IMR-90 (cell line): ENCODE results near the gene UBQLN1. TPM values are rescaled to one million over a fixed set of nuclear protein-coding genes. Genes with fewer than 3 reads are reported as not detected.

Experiments
- ATAC-seq: fragments of 200-7000 bp; cut with Tn5 transposase; 2 replicates; pipeline ENCODE4 v1.9.1; 2020; ENCODE audit warnings: low read depth, mild to moderate bottlenecking, moderate library complexity
- BruUV-seq: library from RNA; stranded (reverse); fragments of 400-500 nt; replicated peaks from 2 replicates; lab custom pipeline; 2021; lab: Mats Ljungman, UMichigan
- CTCF ChIA-PET: fragments of 300-600 bp; formaldehyde crosslinking; extraction: SDS; loops from one replicate; lab custom pipeline; 2021; ENCODE audit warnings: antibody characterized with exemption; lab: Yijun Ruan, JAX
- POLR2A ChIA-PET: fragments of 300-600 bp; sonication (Branson Sonifier 250); formaldehyde crosslinking; loops from one replicate; lab custom pipeline; 2022; ENCODE audit warnings: antibody characterized with exemption; ENCODE audit not compliant: unreplicated experiment; lab: Charles Lee
- DNase-seq: peaks from one replicate; pipeline ENCODE4 v3.0.0; 2013
- H2AFZ ChIP-seq: replicated peaks from 2 replicates; pipeline ENCODE3; 2013; ENCODE audit warnings: low read length, mild to moderate bottlenecking; ENCODE audit not compliant: poor library complexity
- H2AK5ac ChIP-seq: 2 replicates; pipeline ENCODE4 v1.6.1; 2013; ENCODE audit warnings: low read depth, low read length, inconsistent platforms
- H2AK9ac ChIP-seq: replicated peaks from 2 replicates; pipeline ENCODE3; 2013; ENCODE audit warnings: mild to moderate bottlenecking, low read depth, low read length, moderate library complexity; ENCODE audit not compliant: poor library complexity
- H2BK120ac ChIP-seq: 2 replicates; pipeline ENCODE4 v1.6.1; 2013; ENCODE audit warnings: low read depth, low read length, inconsistent platforms
- H2BK15ac ChIP-seq: 3 replicates; pipeline ENCODE4 v1.6.1; 2013; ENCODE audit warnings: low read depth, low read length, inconsistent platforms
- H2BK20ac ChIP-seq: 2 replicates; pipeline ENCODE4 v1.6.1; 2013; ENCODE audit warnings: low read depth, mild to moderate bottlenecking, inconsistent platforms, low read length, moderate library complexity
- H2BK5ac ChIP-seq: 2 replicates; pipeline ENCODE4 v1.6.1; 2013; ENCODE audit warnings: mild to moderate bottlenecking, low read depth, low read length, inconsistent platforms; ENCODE audit not compliant: poor library complexity, severe bottlenecking
- H3K14ac ChIP-seq: replicated peaks from 2 replicates; pipeline ENCODE4 v1.6.1; 2013; ENCODE audit warnings: low read depth, low read length, inconsistent platforms
- H3K18ac ChIP-seq: 2 replicates; pipeline ENCODE4 v1.6.1; 2013; ENCODE audit warnings: low read depth, low read length, control low read depth
- H3K23ac ChIP-seq: 2 replicates; pipeline ENCODE4 v1.6.1; 2013; ENCODE audit warnings: low read depth, low read length, inconsistent platforms
- H3K27ac ChIP-seq: 2 replicates; pipeline ENCODE4 v1.5.1; 2013; ENCODE audit warnings: mild to moderate bottlenecking, control low read depth, low read length; ENCODE audit not compliant: insufficient read depth
- H3K27me3 ChIP-seq: 2 replicates; pipeline ENCODE4 v1.6.1; 2013; ENCODE audit warnings: low read length; ENCODE audit not compliant: control insufficient read depth, insufficient read depth
- H3K36me3 ChIP-seq: 2 replicates; pipeline ENCODE4 v1.6.1; 2013; ENCODE audit warnings: low read length, mixed read lengths; ENCODE audit not compliant: control insufficient read depth, insufficient read depth
- H3K4ac ChIP-seq: 2 replicates; pipeline ENCODE4 v1.6.1; 2013; ENCODE audit warnings: low read depth, low read length, inconsistent platforms
- H3K4me1 ChIP-seq: 2 replicates; pipeline ENCODE4 v1.6.1; 2013; ENCODE audit warnings: low read length, mixed read lengths; ENCODE audit not compliant: control insufficient read depth, insufficient read depth
- H3K4me2 ChIP-seq: 2 replicates; pipeline ENCODE4 v1.6.1; 2013; ENCODE audit warnings: low read depth, mild to moderate bottlenecking, control low read depth, low read length, moderate library complexity
- H3K4me3 ChIP-seq: 2 replicates; pipeline ENCODE4 v1.5.1; 2013; ENCODE audit warnings: low read depth, mild to moderate bottlenecking, control low read depth, low read length, moderate library complexity; ENCODE audit not compliant: insufficient read depth
- H3K56ac ChIP-seq: 2 replicates; pipeline ENCODE4 v1.6.1; 2013; ENCODE audit warnings: low read length, inconsistent platforms; ENCODE audit not compliant: insufficient read depth; ENCODE audit errors: extremely low read depth
- H3K79me1 ChIP-seq, 2 experiments: 2 replicates each; pipeline ENCODE4 v1.6.1; 2013; ENCODE audit warnings: low read length in 2 of 2, inconsistent platforms in 1 of 2, low read depth in 1 of 2
- H3K9ac ChIP-seq: 2 replicates; pipeline ENCODE4 v1.6.1; 2013; ENCODE audit warnings: low read depth, low read length, control low read depth
- H3K9me1 ChIP-seq: 2 replicates; pipeline ENCODE4 v1.6.1; 2013; ENCODE audit warnings: low read length, inconsistent platforms; ENCODE audit not compliant: insufficient read depth
- H3K9me3 ChIP-seq: 2 replicates; pipeline ENCODE4 v1.6.1; 2013; ENCODE audit warnings: low read length; ENCODE audit not compliant: control insufficient read depth, insufficient read depth
- H4K20me1 ChIP-seq: 2 replicates; pipeline ENCODE4 v1.6.1; 2013; ENCODE audit warnings: low read length, inconsistent platforms; ENCODE audit not compliant: insufficient read depth
- H4K5ac ChIP-seq: 2 replicates; pipeline ENCODE4 v1.6.1; 2013; ENCODE audit warnings: mild to moderate bottlenecking, low read depth, low read length, control low read depth
- H4K8ac ChIP-seq, 2 experiments: 2 replicates each; pipeline ENCODE4 v1.6.1; 2013; ENCODE audit warnings: low read depth in 2 of 2, low read length in 2 of 2, control low read depth in 1 of 2, inconsistent platforms in 1 of 2
- H4K91ac ChIP-seq: 2 replicates; pipeline ENCODE4 v1.6.1; 2013; ENCODE audit warnings: low read depth, low read length, inconsistent platforms; ENCODE audit not compliant: insufficient read depth
- MXI1 ChIP-seq: IDR thresholded peaks from 2 replicates; pipeline ENCODE4 v1.6.1; 2012; ENCODE audit warnings: low read depth, mild to moderate bottlenecking, low read length, moderate library complexity, borderline replicate concordance
- SMC3 ChIP-seq: fragments of 150-350 bp; IDR thresholded peaks from 2 replicates; pipeline ENCODE4 v1.6.1; 2016; ENCODE audit warnings: low read depth, mild to moderate bottlenecking, antibody characterized with exemption, low read length, moderate library complexity
- WGBS, 2 experiments: methylation state at CpG; one replicate each; pipeline versions ENCODE4 v1.1.5 to v1.1.7; 2013; ENCODE audit warnings: missing lambda C conversion rate in 2 of 2; ENCODE audit not compliant: insufficient read length in 1 of 2; ENCODE audit errors: extremely low coverage in 2 of 2; 5-methylcytosine and 5-hydroxymethylcytosine counted together
- dilution Hi-C: fragments of 300-500 bp; cut with HindIII; formaldehyde crosslinking; loops from one replicate; pipeline ENCODE4 v1.14.3; 2018; ENCODE audit warnings: low sequenced_read_pairs; ENCODE audit not compliant: unreplicated experiment
- in situ Hi-C: fragments of 300-500 bp; cut with MboI; formaldehyde crosslinking; loops from 3 replicates; pipeline ENCODE4 v1.14.3; 2019; ENCODE audit warnings: low sequenced_read_pairs, inconsistent platforms, mixed read lengths
- intact Hi-C: fragments of 100-400 bp; cut with micrococcal nuclease; formaldehyde crosslinking; loops from 2 replicates; pipeline ENCODE4 v1.10.0; 2022
- polyA plus RNA-seq, 3 experiments: library from polyadenylated mRNA; depleted of rRNA; stranded (reverse); fragments of >200 nt; gene quantifications; 2 replicates each; pipeline ENCODE4 v1.2.3, GENCODE V29; 2012; ENCODE audit warnings: low replicate concordance in 1 of 3
- total RNA-seq: library from RNA; depleted of rRNA; stranded (reverse); fragments of >200 nt; gene quantifications from 2 replicates; pipeline ENCODE4 v1.2.3, GENCODE V29; 2012
- TF ChIP-seq, protein P1 (sequence below): fragments of 150-350 bp; IDR thresholded peaks from 2 replicates; pipeline ENCODE4 v1.6.1; 2016; ENCODE audit warnings: low read depth, mild to moderate bottlenecking, low read length, moderate library complexity, borderline replicate concordance
- TF ChIP-seq, protein P2 (sequence below): fragments of 150-350 bp; IDR thresholded peaks from 2 replicates; pipeline ENCODE4 v1.6.1; 2017; ENCODE audit warnings: mild to moderate bottlenecking, antibody characterized with exemption, low read length, low read depth

UBQLN1 gene
- total and polyA plus RNA-seq, 2 of the 4 experiments (the other 2 are of a cell fraction) = 74.3 to 164 TPM

DNA sequence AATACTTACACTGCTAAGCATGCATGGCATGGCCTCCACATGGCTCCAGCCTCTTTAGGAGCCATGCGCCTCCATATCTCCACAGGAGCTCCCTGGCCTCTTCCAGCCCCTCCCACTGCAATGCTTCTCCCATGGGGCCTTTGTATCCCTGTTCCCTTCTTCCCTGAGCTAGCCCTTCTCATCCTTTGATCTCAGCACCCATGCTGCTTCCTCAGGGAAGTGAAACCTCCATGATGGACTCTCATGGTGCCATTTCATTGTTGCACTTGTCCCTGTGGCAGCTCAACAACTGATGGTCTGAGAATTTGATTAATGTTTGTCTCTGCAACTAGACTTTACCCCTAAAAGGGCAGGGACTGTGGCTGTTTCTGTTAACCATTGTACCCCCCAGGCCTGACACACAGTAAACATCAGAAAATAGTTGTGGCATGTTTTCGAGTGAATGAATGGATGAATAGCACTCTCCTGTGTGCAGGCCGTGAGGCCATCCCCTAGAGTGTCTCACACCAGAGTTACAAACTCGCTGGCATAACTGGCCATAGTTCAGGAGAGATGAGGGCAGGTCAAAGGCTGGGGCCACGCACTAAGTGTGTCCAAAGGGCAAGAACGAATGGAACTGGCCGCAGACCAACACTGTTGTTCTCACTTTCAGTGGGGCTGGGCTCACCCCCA, 78.2 kb downstream of the UBQLN1 start:
- no peak overlapping the region for H4K5ac ChIP-seq
- dilution Hi-C loops (no loop called here), intact Hi-C loops (no loop called here), in situ Hi-C loops (loop anchor here (10.0 kb wide), 1 partner anchor 285 kb away; no protein-coding TSS in a partner anchor)
- H4K8ac ChIP-seq = no peak overlapping the region
- no peak for ATAC-seq
- 84% methylated on average over 6 of the region's 7 CpGs; no CpG with 5 or more reads in 1 of the 2 experiments for WGBS, 2 experiments
- no peaks in the 10 kb centered on the region for H3K27me3 ChIP-seq
- H3K79me1 ChIP-seq = no peaks in the 10 kb centered on the region
- no peak overlapping the region for H3K27ac ChIP-seq
- no peak overlapping the region for H2AFZ ChIP-seq
- no peaks in the 10 kb centered on the region for H4K20me1 ChIP-seq
- H3K9me3 ChIP-seq = no peaks in the 10 kb centered on the region
- H3K9me1 ChIP-seq = peaks cover 3% of the 10 kb centered on the region
- no peak overlapping the region for H3K14ac ChIP-seq
- ChIA-PET POLR2A (interaction anchor here (0.5 kb wide), 1 partner anchor 285 kb away, joined by 3 read pairs; no protein-coding TSS in a partner anchor), CTCF (no interaction called here)
- DNase-seq = no peak
- H2BK20ac ChIP-seq = no peak overlapping the region
- no peak overlapping the region for H3K23ac ChIP-seq
- no peak for TF ChIP-seq SMC3
- no peak for TF ChIP-seq MXI1
- TF ChIP-seq, protein P1, sequence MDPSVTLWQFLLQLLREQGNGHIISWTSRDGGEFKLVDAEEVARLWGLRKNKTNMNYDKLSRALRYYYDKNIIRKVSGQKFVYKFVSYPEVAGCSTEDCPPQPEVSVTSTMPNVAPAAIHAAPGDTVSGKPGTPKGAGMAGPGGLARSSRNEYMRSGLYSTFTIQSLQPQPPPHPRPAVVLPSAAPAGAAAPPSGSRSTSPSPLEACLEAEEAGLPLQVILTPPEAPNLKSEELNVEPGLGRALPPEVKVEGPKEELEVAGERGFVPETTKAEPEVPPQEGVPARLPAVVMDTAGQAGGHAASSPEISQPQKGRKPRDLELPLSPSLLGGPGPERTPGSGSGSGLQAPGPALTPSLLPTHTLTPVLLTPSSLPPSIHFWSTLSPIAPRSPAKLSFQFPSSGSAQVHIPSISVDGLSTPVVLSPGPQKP = no peak
- TF ChIP-seq, protein P2, sequence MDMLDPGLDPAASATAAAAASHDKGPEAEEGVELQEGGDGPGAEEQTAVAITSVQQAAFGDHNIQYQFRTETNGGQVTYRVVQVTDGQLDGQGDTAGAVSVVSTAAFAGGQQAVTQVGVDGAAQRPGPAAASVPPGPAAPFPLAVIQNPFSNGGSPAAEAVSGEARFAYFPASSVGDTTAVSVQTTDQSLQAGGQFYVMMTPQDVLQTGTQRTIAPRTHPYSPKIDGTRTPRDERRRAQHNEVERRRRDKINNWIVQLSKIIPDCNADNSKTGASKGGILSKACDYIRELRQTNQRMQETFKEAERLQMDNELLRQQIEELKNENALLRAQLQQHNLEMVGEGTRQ = no peak
- no peak overlapping the region for H2BK120ac ChIP-seq
- no peak overlapping the region for H4K91ac ChIP-seq
- peaks cover 12% of the 10 kb centered on the region; the same call in 1 of the 2 replicates for H3K36me3 ChIP-seq
- no peak overlapping the region for H3K18ac ChIP-seq
- no peak overlapping the region for H2AK5ac ChIP-seq
- no peak overlapping the region for H2BK5ac ChIP-seq
- no peak overlapping the region for H3K4me3 ChIP-seq
- no peak overlapping the region for H3K4ac ChIP-seq
- H2BK15ac ChIP-seq = no peak overlapping the region
- H3K9ac ChIP-seq = no peak overlapping the region
- no peak overlapping the region for H3K56ac ChIP-seq
- H3K4me2 ChIP-seq = no peak overlapping the region
- no TSS peak for BruUV-seq
- H2AK9ac ChIP-seq = no peak overlapping the region
- peaks cover 4% of the 10 kb centered on the region; the same call in 1 of the 2 replicates for H3K4me1 ChIP-seq
